ENCODE measurements around the gene ZNF362.

ZNF362 gene

DNA sequence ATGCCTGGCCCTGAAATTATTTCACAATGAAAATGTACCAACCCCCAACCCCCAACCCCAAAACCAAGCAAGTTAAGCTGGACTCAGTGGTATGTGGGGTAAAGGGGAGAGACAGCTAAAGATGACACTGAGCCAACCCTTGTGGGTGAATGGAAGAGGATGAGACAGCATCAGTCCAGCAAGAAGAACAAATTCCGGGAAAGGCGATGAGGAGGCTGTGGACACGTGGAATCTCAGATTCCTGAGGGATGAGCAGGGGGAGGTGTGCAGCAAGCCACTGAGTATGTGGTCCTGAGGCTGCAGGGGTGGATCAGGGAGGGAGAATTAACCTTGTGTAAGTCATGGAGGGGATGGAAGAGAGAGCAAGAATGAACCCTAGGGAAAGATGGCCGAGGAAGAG is 14.4 kb upstream of the ZNF362 start:
- H3K36me3 ChIP-seq (ENCODE audit: control insufficient read depth, insufficient read depth, low read length) = no peaks in the 10 kb centered on the region
- H3K27me3 ChIP-seq (replicated peaks; ENCODE audit: control insufficient read depth, insufficient read depth, low read length) = no peaks in the 10 kb centered on the region; the same call in 1 of the 2 replicates
- no peak overlapping the region for H3K4me3 ChIP-seq (replicated peaks; ENCODE audit: low read depth, low read length)
- TF ChIP-seq, protein P1, sequence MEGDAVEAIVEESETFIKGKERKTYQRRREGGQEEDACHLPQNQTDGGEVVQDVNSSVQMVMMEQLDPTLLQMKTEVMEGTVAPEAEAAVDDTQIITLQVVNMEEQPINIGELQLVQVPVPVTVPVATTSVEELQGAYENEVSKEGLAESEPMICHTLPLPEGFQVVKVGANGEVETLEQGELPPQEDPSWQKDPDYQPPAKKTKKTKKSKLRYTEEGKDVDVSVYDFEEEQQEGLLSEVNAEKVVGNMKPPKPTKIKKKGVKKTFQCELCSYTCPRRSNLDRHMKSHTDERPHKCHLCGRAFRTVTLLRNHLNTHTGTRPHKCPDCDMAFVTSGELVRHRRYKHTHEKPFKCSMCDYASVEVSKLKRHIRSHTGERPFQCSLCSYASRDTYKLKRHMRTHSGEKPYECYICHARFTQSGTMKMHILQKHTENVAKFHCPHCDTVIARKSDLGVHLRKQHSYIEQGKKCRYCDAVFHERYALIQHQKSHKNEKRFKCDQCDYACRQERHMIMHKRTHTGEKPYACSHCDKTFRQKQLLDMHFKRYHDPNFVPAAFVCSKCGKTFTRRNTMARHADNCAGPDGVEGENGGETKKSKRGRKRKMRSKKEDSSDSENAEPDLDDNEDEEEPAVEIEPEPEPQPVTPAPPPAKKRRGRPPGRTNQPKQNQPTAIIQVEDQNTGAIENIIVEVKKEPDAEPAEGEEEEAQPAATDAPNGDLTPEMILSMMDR (IDR thresholded peaks at IDR 0.05; ENCODE audit: insufficient read depth, low read length, poor library complexity, severe bottlenecking) = no peak
- no peak for DNase-seq (ENCODE audit: extremely low read depth, insufficient read length)

DNA sequence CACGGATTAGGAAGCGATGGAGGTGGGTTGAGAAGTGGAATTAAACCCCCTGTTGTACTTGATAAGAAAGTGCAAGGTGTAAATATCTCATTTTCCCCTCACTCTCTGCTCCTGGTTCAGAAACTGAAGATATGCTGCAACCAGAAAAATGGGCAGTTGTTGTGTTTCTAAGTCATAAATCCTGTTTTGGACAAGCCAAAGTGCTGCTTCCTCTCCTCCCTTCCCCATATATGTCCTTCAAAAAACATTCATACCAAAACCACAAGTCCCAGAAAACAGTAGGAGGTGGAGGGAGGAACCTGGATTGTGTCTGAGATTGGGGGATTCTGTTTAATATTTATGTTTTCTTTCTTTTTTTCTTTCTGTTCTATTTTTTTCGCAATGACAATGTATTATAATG is 13.6 kb upstream of the ZNF362 start:
- TF ChIP-seq, protein P1 (IDR thresholded peaks at IDR 0.05; ENCODE audit: insufficient read depth, low read length, poor library complexity, severe bottlenecking) = no peak
- no peak for DNase-seq (ENCODE audit: extremely low read depth, insufficient read length)
- H3K27me3 ChIP-seq (replicated peaks; ENCODE audit: control insufficient read depth, insufficient read depth, low read length) = no peaks in the 10 kb centered on the region; the same call in 1 of the 2 replicates
- H3K36me3 ChIP-seq (ENCODE audit: control insufficient read depth, insufficient read depth, low read length) = no peaks in the 10 kb centered on the region
- H3K4me3 ChIP-seq (replicated peaks; ENCODE audit: low read depth, low read length) = no peak overlapping the region

DNA sequence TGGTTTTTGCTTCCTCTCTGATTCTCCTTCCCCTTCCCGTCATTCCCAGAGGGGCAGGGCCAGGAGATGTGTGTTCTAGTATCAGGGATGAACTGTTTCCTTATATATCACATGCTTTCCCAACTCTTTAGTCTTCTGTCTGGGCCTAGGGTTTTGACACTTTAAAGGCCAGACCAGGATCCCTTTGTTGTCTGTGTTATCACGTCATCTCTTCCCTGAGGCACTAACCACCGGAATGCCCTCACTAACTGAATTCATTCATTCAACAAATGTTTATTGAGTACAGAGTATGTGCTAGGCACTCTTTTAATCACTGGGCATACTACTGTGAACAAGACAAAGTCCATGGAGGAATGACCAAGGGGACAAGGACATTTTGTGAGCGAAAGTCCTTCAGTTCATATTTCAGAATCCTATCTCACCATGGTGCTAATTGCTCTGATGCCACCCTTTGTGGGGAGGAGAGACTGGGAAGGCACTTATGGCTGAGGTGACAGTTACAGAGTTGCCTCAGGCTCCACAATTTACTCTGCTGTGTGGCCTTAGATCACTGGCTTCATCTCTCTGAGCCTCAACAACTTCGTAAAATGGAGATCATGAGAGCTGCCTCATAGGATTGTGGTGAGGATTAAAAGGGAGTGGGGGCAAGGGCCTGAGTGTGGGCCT is 12.0 kb upstream of the ZNF362 start:
- no peaks in the 10 kb centered on the region; the same call in none of the 2 replicates for H3K27me3 ChIP-seq (replicated peaks; ENCODE audit: control insufficient read depth, insufficient read depth, low read length)
- no peaks in the 10 kb centered on the region for H3K36me3 ChIP-seq (ENCODE audit: control insufficient read depth, insufficient read depth, low read length)
- no peak for DNase-seq (ENCODE audit: extremely low read depth, insufficient read length)
- TF ChIP-seq, protein P1 (IDR thresholded peaks at IDR 0.05; ENCODE audit: insufficient read depth, low read length, poor library complexity, severe bottlenecking) = no peak
- no peak overlapping the region for H3K4me3 ChIP-seq (replicated peaks; ENCODE audit: low read depth, low read length)

DNA sequence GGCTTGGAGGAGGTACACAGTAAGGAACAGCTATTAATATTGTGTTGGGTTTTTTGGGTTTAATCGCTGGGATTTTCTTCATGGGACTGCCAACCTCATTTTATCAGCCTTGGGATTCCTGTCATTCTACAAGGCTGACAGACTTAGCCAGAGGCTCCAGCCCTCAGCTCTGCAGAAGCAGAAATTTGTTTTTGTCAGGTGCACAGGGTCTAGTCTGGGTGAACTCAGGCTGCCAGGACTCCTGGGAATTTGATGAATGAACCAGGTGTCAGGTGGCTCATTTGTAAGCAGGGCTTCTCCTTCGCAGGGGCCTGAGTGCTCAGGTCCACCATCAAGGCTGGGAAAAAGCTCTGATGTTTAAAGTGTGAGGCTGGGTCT is 11.5 kb upstream of the ZNF362 start:
- Histone ChIP-seq H3K4me3 (replicated peaks; ENCODE audit: low read depth, low read length) (no peak overlapping the region), H3K27me3 (replicated peaks; ENCODE audit: control insufficient read depth, insufficient read depth, low read length) (no peaks in the 10 kb centered on the region; the same call in none of the 2 replicates), H3K36me3 (ENCODE audit: control insufficient read depth, insufficient read depth, low read length) (no peaks in the 10 kb centered on the region)
- DNase-seq (ENCODE audit: extremely low read depth, insufficient read length) = no peak
- TF ChIP-seq, protein P1 (IDR thresholded peaks at IDR 0.05; ENCODE audit: insufficient read depth, low read length, poor library complexity, severe bottlenecking) = no peak

DNA sequence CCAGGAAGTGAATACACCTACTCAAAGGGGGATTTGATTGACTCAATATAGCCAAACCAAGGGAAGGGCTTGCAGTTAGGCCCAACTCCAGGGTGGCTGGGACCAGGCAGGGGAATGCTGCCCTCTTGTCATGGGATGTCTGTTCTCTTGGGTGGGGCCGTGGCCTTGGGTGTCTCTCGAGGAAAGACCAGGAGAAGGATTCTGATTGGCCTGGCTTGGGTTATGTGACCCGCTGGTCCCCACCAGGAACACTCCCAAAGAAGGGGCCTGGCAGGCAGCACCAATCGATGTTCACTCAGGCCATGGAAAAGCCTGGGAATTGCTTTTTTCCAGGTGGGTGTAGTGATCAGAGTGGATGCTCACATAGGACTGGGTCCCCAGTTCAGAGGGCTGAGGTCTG is 10.1 kb upstream of the ZNF362 start:
- Histone ChIP-seq H3K36me3 (ENCODE audit: control insufficient read depth, insufficient read depth, low read length) (no peaks in the 10 kb centered on the region), H3K4me3 (replicated peaks; ENCODE audit: low read depth, low read length) (no peak overlapping the region), H3K27me3 (replicated peaks; ENCODE audit: control insufficient read depth, insufficient read depth, low read length) (peaks cover 2% of the 10 kb centered on the region)
- TF ChIP-seq, protein P1 (IDR thresholded peaks at IDR 0.05; ENCODE audit: insufficient read depth, low read length, poor library complexity, severe bottlenecking) = no peak
- no peak for DNase-seq (ENCODE audit: extremely low read depth, insufficient read length)

DNA sequence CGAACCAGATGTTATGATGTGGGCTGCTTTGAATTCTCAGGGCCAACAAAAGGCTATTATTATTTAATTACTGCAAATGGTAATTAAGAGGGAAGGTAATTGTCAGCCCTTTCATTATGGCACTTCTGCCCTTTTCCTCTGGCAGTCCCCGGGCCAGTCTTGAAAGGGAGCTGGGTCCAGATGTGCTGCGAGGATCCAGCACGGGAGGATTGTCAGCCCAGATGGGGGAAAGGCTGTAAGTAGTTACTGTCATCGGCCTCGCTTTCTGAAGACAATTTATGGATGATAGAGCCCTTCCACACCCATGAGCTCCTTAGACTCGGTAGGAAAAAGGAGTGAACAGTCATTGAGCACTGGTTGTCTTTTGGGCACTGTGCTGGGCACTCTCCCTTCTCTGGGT is 8.7 kb upstream of the ZNF362 start:
- Histone ChIP-seq H3K4me3 (replicated peaks; ENCODE audit: low read depth, low read length) (no peak overlapping the region), H3K36me3 (ENCODE audit: control insufficient read depth, insufficient read depth, low read length) (no peaks in the 10 kb centered on the region), H3K27me3 (replicated peaks; ENCODE audit: control insufficient read depth, insufficient read depth, low read length) (peaks cover 2% of the 10 kb centered on the region)
- no peak for DNase-seq (ENCODE audit: extremely low read depth, insufficient read length)
- TF ChIP-seq, protein P1 (IDR thresholded peaks at IDR 0.05; ENCODE audit: insufficient read depth, low read length, poor library complexity, severe bottlenecking) = no peak

Measured in GM06990 (cell line).